Pons (tissue), 1 donor: ENCODE data around the gene LMX1B.
"Not testable (repeated sequence)": the region's sequence is repeated elsewhere in the genome, so short reads cannot be mapped to it uniquely, and the experiment has no call there.

Source experiments
- DNase-seq: peaks from one replicate; pipeline ENCODE4 v3.0.0-alpha.2; 2016; ENCODE audit warnings: low spot score

The LMX1B gene

GRCh38 chr9:126696401-126697145 lies 82.8 kb downstream of the LMX1B start:
- DNase-seq: no peak

DNA sequence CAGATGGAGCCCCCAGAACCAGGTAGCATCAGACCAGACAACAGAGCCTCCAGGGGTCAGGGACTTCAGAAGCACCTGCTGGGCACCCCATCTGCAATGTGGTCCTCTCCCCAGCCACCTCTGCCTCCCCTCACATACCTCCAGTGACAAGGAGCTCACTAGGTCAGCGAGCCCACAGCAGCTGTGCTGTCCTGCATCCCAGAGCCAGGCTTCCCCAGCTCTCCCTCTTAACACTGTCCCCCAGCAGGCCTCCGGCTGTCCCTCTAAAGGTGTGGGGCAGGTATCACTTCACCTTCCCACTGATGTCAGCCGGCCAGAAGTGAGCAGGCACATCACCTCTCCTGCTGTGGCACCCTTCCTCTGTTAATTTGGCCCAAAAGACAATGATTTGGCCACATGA lies 83.6 kb downstream of the LMX1B start:
- no peak for DNase-seq

DNA sequence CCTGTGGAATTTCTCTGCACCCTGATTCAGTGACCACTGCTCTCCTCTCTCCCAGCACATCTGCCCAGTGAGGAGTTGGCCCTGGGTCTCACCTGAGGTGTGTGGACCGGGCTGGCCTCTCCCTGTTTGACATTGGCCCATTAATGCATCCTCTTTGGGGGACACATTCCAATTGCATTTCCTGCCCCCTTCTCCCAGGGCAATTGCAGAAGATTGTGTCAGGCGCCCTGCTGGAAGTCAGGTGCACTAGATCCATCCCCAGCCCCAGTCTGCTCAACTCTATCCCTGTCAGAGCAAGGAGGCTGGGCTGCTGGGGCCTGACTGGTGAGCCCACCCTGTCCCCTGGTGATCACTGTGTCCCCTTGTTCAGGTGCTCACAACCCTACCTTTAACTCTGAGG lies 84.5 kb downstream of the LMX1B start:
- DNase-seq: no peak

- no peak for DNase-seq
Observed at GRCh38 chr9:126698756-126699155, 85.0 kb downstream of the LMX1B start.

DNA sequence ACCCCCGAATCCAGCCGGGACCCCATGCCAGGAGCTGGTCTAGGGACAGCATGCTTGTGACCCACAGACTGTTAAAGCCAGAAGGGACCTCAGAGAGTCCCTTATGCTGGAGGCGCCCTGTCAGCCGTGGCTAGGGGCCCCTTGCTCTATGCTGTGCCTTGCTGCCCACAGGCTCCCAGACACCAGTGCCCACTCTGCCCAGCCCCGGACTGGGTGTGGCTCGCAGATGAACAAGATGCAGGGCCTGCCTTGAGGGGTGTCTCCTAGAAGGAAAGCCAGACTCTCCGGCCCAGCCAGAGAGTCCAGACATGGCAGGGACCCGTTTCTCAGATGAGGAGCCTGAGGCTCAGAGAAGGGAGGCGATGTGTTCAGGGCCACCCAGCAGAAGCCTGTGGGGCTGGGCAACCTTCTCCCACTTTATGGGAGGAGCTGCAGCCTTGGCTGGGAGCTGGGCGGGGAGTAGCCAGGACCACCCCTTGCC lies 85.7 kb downstream of the LMX1B start:
- DNase-seq: no peak

DNA sequence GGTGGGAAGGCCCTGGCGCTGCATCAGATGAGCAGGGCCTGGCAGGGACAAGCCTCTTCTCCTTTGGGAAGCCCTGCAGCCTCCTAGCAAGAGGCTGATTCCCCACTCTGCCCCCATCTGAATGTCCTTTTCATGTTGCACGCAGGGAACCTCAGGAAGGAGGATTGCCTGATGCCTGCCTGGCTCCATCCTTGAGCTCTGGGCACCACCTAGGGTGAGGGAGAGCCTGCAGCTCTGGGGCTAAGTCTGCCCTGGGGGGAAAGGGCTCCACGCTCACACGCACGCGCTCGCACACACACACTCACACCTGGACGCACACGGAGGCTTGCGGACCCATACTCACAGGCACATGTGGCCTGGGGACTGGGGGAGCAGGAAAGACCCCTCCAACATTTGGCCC lies 86.6 kb downstream of the LMX1B start:
- DNase-seq: no peak

DNA sequence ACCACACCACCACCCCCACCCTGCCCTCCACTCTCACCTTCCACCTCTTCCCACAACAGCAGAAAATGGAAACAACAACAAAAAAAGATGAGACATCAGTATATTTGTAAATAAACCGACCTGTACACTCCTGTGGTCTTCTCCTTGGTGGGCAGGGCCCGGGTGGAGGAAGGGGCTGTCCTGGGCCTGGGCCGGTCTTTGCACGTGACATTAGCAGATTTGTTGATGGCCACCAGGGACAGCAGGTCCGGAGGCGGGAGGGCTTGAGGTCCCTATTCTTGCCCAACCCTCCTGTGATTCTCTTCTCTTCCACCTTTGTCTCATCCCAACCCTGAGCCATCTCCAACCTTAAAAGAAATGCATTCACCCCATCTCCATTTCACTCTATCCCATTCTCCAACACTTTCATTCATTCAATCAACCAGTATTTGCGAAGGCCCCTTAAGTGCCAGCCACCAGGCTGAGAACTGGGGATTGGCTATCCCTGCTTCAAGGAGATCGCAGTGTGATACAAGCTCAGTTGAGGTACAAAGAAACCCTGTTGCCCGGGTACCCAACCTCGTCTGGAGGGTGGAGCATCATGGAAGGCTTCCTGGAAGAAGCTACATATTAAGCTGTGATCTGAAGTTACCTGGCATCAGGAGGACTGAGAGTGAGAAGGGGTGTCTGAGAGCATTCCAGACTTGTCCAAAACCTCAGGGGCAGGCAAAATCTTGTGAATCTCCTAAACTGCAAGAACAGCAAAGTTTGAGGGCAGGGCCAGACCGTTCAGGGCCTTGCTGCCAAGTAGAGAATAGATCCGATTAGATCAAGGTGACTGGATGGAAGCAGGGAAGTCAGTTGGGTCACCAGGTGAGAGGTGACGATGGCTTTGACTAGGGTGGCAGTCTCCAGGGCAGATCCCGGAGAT lies 87.4 kb downstream of the LMX1B start:
- DNase-seq: no peak

- no peak for DNase-seq
Observed at GRCh38 chr9:126701813-126702140, 88.0 kb downstream of the LMX1B start.

GRCh38 chr9:126702151-126703001 lies 88.6 kb downstream of the LMX1B start:
- no peak for DNase-seq

- DNase-seq: no peak
Observed at GRCh38 chr9:126703002-126703865, 89.5 kb downstream of the LMX1B start.

DNA sequence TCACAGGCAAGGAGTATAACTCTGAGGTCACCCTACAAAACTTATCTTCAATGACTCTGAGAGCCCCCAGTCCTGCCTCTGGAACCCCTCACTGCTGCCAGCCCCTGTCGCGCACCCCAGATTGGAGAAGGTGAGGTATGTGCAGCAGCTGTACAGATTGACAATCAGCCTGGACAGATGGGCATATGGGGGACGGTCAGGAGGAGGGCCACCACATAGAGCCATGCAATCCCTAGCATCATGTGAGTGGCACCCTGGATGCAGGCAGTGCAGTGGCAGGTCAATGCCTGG lies 90.1 kb downstream of the LMX1B start:
- no peak for DNase-seq

- no peak for DNase-seq
Observed at GRCh38 chr9:126704157-126704891, 90.6 kb downstream of the LMX1B start.

DNA sequence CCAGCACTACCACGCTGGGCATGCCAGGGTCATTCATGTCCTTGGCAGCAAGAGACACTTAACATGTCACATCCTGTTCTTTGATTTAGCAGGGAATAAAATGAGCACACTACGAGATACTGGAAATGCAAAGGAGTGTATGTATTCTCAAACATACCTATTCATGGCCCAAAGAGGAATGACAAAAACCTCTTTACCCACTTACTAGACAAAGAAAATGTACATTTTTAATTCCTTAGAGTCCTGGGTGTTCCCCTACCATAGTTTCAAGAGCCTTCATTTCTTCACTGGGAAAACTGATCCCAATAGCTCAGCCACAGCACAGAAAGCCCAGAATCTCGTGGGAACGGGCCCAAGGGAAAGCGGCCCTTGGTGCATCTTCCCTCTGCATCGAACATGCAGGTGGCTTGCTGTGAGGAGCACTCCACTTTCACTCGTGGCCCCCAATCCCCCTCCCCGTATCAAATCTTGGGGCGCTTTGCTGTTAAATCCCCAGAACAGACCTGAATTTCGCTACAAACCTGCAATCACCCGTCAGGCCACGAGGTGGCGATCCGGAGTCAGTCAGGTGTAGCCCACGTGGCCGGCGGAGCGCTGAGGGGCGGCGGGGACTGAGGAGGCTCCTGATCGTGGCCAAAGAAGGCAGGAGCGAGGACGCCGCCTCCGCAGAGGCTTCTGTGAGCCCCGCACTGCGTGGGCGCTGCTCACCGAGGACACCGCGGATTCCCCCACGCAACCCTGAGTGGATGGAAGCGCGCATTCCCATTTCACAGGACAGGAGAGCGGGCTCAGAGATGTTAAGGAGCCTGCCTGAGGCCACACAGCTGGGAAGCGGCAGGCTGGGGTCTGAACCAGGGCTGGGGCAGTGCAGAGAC lies 91.4 kb downstream of the LMX1B start:
- peak; percentile 52 for DNase-seq

- DNase-seq: peak; percentile 15
Observed at GRCh38 chr9:126705767-126706697, 92.3 kb downstream of the LMX1B start.

GRCh38 chr9:126706698-126707053 lies 92.9 kb downstream of the LMX1B start:
- no peak for DNase-seq

DNA sequence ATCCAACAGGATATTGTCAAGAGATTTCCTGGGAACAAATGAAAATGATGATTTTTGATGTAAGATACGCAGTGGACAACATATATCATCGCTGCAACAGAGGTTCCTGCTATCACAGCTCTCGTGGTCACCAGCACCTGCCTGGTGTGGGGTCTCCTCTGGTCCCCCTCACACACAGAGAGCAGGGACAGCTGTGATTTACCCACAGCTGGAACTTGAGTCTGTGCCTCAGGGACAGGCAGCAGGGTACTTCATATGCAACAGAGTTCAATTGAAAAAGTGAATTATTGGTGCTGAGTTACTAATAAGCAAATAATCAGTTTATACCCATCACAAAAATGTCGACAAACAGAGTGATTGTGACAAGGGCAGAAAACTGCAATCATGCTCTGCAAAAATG lies 93.4 kb downstream of the LMX1B start:
- no peak for DNase-seq

DNA sequence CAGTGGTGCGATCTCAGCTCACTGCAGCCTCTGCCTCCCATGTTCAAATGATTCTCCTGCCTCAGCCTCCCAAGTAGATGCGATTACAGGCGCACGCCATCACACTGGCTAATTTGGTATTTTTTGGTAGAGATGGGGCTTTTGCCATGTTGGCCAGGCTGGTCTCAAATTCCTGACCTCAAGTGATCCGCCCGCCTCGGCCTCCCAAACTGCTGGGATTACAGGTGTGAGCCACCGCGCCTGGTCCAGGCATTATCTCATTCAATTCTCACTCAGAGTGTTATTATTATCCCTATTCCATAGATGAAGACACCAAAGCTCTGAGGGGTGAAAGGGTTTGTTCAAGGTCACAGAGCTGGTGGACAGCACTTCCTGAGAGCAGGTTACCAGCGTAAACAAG lies 94.0 kb downstream of the LMX1B start:
- DNase-seq: not testable (repeated sequence)

- DNase-seq: no peak
Observed at GRCh38 chr9:126708178-126708577, 94.5 kb downstream of the LMX1B start.

- no peak for DNase-seq
Observed at GRCh38 chr9:126709241-126709640, 95.5 kb downstream of the LMX1B start.
